HL-60/S4 treated with retinoic acid at 250 ng/mL for 4 days and 3 days (cell line): ENCODE results near the gene KCNK5.

Source experiments
- in situ Hi-C: fragments of 300-500 bp; cut with MboI; formaldehyde crosslinking; loops from 2 replicates; pipeline ENCODE4 v1.7.0; 2022; ENCODE audit warnings: low sequenced_read_pairs

Gene KCNK5

DNA sequence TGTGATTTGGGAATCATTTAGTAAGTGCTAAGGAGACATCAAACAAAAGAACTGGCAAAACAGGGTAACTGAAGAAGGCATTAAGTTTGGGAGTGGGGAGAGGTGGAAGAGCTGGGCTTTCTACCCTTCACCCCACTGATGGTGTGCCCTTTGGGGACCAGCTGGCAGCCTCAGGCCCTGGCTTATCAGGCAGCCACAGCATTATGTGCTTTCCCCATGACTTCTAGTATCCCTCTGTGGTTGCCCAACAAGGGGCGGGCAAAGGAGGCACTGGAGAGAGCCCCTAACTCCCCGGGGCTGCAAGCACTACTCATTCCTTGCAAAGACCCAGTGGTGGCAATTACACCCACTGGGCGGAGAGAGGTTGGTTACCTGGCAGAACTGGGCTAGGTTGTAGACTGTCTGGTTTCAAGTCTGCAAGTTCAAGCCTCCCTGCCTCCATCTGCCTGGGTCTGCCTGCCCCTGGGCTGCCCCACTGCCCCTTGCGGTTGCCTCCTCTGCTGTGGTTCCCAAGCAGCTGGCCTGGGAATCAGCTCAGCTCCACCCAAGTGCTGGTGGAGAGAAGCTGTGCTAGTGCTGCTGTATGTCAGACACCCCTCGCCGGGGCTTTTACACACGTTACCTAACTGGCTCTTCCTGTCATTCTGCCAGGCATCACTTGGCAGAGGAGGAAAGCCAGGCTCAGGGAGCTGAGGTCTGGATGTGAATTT lies 29.9 kb downstream of the KCNK5 start:
- in situ Hi-C loops: no loop called here

- in situ Hi-C loops: no loop called here
Measured at GRCh38 chr6:39198528-39198927, 30.7 kb downstream of the KCNK5 start.

DNA sequence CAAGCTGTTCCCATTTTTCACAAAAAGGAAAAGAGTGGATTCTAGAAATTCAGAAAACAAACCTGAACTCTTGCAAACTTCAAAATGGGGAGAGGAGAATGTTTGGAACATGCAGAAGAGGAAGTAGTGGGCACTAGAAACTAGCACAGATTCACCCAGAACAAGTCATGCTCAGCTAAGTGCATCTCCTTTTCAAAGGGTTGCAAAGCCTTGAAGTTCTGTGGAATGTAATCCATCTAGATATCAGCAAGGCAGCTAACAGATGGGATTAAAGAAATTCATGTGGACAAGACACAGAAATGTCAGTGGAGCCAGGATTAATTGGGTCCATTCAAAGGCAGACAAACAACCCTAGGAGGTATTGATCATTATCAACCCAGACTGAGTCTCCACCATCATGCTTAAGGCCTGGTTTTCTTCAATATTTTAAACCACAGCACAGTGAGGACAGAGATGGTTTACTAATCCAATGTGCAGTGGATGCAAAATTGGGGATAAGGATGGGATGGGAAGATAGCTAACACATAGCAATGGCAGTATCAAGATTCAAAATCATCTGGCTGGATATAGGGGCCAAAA lies 31.3 kb downstream of the KCNK5 start:
- in situ Hi-C loops: no loop called here

DNA sequence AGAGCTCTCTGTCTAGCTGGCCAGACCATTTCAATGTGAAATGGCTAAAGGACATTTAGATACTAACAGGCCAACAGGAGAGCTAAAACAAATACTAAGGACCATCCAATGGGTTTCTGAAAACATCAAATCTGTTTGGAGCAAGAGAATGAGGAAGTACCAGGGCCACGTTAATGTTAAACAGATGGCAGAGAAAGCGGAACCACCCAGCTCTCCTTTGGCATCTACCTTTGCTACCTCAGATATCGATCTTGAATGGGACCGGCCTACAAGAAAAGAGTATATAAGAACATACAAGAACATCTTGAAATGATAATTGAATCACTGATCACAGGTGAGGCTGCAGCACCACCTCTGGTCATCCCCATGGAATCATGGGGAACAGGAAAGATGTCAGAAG lies 31.8 kb downstream of the KCNK5 start:
- in situ Hi-C loops: no loop called here

- in situ Hi-C loops: no loop called here
Measured at GRCh38 chr6:39196673-39197091, 32.6 kb downstream of the KCNK5 start.

DNA sequence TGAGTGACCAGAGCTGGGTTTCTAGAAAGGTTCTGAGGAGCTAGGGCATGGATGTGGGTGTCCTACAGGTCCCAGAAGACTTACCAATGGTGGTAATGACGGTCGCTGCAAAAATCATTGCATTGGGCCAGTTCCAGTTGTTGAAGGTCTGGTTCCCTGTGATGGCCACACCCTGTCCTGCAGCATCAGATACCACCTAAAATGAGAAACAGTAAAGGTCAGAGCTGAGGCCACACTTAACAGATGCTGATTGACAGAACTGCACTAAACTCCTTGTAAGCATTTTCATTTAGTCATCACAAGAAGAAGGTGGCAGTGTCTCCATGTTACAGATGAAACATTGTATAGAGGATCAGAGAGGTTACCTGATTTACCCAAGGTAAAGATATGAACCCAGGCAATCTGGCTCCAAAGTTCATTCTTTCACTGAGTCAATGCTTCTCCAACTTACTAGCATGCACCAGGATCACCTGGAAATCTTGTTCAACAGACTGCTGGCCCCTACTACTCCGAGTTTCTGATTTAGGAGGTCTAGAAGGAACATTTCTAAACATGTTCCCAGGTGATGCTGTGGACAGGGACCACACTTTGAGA lies 33.4 kb downstream of the KCNK5 start:
- in situ Hi-C loops: no loop called here

- in situ Hi-C loops: no loop called here
Measured at GRCh38 chr6:39194466-39194865, 34.8 kb downstream of the KCNK5 start.

- in situ Hi-C loops: no loop called here
Measured at GRCh38 chr6:39193201-39193791, 36.0 kb downstream of the KCNK5 start.

DNA sequence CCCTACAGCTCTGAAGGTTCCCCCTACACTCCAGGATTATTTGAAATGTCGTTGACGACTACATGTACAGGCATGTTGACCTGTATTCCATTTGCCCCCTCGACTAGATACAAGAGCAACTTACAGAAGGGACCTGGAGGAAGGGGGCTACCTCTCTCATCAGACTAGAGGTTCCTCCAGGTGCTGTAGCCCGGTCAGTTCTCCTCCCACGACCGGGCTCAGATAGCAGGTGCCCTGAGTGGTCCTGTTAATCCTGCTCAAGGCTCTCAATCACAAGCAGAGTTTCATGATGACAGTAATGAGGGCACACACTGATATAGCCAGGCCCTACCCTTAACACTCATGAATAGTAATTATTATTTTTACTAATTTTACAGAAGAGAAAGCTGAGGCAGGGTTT lies 36.5 kb downstream of the KCNK5 start:
- in situ Hi-C loops: no loop called here

DNA sequence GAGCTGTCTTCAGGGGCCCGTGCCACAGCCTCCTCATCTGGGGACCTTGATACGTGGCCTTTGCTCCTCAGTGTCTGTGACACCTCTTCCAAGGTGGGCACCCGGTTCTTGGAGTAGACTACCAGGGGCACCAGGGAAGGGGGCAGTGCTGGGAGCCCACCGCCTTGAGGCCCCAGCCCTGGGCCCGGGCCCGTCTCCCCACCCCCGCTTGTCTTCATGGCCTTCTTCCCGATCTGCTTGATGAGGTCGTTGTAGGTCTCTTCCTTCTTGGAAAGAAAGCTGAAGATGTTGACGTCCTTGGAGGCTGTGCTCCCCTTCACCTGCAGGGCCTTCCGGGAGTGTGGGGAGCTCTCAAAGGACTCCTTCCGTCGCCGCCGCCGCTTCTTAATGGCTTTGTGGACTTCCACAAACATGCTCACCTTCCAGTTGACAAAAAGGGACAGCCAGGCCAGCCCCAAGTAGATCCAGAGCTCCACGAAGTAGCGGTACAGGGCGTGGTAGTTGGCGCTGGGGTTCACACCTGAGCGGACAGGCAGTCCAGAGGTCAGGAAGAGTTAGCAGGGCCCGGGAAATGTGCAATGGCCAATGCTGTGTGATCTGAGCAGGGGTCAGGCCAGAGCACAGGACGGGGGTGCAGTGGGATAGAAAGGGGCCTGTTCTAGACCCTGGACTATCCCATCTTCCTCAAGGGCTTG lies 37.9 kb downstream of the KCNK5 start:
- in situ Hi-C loops: no loop called here

DNA sequence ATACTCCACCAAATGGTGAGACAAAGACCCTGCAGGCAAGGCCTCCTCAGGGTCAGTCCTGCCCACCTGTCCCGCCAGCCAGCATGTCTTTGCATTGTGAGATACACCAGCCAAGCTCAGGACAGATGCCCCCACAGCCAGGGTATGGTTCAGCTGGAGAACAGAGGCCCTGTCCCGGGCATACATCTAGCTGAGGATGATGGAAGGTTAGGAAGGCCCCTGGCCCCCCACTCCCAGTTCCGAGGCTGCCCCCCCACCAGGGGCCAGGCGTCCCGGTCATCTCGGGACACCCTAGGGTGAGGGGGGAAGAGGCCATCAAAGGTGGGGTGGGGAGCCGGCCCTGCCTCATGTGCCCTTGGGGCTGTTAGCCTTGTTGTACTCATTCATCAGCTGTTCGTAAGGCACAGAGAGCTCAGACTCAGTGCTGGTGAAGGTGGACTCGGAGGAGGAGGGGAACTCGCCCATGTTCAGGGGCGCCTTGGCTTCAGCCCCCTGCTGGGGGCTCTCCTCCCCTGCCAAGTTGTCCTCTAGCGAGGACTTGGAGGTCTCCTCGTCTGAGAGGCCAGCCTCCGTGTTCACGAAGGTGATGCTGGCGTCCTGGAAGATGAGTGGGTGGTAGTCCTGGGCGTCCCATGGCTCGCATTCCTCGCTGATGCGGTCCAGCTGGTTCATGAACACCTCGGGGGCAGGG lies 38.6 kb downstream of the KCNK5 start:
- in situ Hi-C loops: no loop called here

- in situ Hi-C loops: no loop called here
Measured at GRCh38 chr6:39189915-39190544, 39.2 kb downstream of the KCNK5 start.

DNA sequence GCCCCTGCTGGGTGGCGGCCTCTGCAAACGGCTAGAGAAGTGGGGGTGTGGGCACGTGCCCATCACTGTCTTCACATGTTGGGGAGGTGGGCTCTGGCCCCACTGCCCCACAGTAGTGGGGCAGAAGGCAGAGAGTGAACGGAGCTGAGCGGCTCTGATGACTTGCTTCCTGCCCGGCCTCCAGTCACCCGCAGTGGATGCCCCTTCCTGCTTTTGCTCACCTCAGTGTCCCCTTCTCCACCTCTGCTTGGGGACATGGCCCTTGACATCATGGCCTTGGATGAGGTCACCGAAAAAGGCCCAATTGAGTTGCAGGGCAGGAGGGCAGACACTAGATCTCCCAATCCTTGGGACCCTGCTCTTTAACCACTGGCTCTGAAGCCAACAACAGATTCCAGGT lies 40.1 kb downstream of the KCNK5 start:
- in situ Hi-C loops: no loop called here

GRCh38 chr6:39188571-39188970 lies 40.7 kb downstream of the KCNK5 start:
- in situ Hi-C loops: no loop called here

DNA sequence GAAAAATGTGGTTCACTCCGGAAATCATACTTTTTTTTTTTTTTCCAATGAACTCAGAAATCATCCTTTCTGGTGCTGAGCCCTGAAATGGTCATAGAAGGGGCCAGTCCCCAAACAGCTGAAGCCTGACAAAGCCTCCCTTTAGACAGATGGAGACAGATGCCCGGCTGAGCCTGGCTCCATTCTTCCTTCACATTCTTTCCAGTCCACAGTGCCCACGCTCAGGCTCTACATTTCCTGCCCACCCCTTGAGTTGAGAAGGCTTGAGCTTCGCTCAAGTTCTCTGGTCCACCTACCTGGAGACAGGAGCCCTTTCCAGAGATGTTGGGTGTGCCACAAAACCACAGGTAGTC lies 41.2 kb downstream of the KCNK5 start:
- in situ Hi-C loops: no loop called here

DNA sequence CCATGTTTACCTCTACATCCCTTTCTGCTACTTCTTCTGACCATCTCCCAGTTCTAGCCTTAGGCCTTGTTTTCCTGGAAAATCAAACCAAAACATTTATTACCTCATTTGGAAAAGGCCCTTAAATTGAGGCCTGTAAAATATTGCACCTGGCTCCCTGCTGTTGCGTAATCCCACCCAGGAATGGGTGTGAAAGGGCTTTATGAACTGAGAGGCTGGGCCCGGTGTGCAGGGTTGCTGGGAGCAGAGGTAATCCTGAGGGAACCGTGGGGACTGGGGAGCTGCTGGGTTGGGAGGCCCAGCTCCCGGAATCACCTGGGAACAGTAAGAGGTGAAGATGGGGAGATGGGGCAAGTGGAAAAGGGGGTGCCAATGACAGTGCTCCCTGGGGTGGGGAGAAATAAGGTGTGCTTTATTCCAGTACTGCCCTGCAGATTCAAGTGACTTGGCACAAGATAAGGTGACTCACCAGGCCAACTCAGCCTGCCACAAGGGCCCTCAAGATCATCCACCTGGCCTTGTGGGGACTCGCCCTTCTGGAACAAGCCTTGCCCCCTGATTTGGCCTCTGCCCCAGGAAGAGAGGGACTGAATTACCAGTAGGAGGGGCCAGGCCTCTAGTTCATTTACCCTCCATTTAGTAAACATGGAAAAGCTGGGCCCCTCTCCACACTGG lies 44.2 kb downstream of the KCNK5 start:
- in situ Hi-C loops: no loop called here

GRCh38 chr6:39182604-39183003 lies 46.7 kb downstream of the KCNK5 start:
- in situ Hi-C loops: no loop called here

DNA sequence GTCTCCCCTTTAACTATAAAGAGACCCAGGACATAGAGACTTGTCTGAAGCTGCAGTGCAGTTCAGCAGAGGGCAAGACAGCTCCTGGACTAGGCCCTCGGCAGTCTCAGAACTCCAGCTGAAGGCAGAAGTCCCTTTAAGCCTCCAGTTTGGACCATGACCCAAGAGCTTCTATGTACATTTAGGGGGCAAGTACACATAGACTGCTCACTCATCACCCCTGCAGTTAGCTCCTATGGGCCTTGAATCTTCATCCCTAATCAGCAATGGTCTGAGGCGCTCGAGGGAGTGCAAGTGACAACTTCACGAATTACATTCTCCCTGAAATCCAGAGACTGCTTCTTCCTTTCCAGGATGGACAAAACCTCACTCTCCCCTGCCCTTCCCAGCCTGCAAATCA lies 47.4 kb downstream of the KCNK5 start:
- in situ Hi-C loops: no loop called here

DNA sequence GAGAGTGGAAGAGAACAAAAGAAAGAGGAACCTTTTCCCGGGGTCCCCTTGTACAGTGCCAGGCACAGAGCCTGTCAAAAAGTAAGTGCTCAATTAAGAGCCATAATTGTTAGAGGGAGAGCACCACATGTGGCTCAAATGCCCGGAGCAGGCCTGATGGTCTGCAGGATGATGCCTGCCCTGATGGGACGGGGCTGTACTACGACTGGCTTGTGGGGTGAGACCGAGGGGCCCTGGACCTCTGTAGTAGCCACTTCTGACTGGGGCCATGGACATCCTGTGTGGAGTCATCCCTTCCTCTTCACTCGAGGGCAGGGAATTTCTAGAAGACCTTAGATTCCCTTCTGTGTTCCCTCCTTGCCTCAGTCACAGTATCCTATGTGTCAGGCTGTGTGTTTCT lies 47.9 kb downstream of the KCNK5 start:
- in situ Hi-C loops: no loop called here

DNA sequence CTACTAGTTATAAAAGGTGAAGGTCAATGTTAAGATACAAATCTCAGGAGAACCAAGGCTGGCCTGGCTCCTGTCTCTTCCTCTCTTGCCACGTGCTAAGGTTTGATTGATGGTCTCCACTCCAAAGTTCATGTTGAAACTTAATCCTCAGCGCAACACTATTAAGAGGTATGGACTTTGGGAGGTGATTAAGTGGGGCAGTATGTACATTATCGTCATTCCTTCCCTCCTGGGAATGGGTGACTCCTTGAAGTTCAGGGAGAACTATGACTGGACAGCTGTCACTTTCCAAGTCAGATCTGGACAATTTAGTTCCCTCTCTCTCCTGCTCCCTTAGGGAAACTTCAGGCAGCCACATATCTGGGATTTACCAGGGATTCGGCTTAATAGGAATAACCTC lies 50.5 kb downstream of the KCNK5 start:
- in situ Hi-C loops: no loop called here
